NCI-H1092 treated with DMSO at 0.1 percent for 48 hours (cell line): ENCODE measurements around the gene SCAMP3.
"Not testable (repeated sequence)": the region's sequence is repeated elsewhere in the genome, so short reads cannot be mapped to it uniquely, and the experiment has no call there.

Experiments used
- DNase-seq: peaks from one replicate; lab custom pipeline; 2025; lab: John Stamatoyannopoulos, UW

Gene SCAMP3

GRCh38 chr1:155227261-155228095, 34.7 kb downstream of the SCAMP3 start:
- peak; percentile 100 for DNase-seq

DNA sequence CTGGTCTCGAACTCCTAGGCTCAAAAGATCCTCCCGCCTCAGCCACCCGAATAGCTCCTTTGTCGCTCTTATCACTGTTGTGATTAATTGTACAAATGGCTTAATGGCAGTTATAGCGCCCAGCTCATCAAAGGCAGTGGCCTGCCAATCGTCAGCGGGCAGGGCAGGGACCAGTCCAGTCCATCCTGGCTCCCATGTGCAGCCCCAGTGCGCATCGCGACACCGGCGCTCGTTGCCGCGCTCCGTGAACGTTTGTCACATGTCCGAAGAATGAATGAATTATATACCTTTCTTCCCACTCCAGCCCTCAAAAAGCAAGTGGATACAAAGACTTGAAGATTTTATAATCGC, 35.3 kb downstream of the SCAMP3 start:
- DNase-seq: peak; percentile 87

GRCh38 chr1:155226188-155226909, 35.8 kb downstream of the SCAMP3 start:
- peak; percentile 87 for DNase-seq

GRCh38 chr1:155225404-155225759, 36.8 kb downstream of the SCAMP3 start:
- DNase-seq: not testable (repeated sequence)

DNA sequence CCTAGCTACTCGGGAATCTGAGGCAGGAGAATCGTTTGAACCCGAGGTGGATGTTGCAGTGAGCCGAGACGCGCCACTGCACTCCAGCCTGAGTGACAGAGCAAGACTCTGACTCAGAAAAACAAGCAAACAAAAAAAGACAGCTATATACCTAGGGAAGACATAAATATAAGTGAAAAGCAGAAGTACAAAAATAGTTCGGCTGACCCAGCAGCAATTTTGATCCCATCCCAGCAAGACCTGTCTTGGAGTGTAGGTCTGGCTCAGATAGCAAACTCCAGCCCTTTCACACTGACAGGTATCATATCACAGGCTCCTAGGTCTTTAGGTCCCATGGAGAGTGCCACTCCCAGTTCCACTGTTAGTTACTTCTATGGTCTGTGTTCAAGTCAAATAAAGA, 39.1 kb downstream of the SCAMP3 start:
- DNase-seq: no peak

GRCh38 chr1:155220211-155220965, 41.8 kb downstream of the SCAMP3 start:
- DNase-seq: not testable (repeated sequence)

DNA sequence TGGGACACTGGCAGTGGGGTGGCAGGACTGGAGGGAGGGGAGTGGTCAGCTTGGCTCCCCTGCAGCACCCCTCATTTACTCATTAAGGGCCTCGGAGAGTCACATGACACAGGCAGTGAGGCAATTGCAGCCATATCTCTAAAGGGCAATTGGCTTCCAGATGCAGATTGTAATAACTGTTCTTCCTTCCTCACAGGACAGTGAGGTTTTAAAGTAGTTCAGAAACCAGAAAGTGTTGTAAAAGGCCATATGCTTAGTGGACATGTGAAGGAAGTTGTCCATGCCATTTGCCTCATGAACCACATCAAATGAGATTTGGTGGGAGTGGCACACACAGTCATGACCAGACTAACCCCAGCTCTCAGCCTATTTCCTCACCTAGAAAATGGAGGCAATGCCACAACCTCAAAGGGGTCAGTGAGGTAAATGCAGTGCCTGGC, 42.5 kb downstream of the SCAMP3 start:
- DNase-seq: no peak

DNA sequence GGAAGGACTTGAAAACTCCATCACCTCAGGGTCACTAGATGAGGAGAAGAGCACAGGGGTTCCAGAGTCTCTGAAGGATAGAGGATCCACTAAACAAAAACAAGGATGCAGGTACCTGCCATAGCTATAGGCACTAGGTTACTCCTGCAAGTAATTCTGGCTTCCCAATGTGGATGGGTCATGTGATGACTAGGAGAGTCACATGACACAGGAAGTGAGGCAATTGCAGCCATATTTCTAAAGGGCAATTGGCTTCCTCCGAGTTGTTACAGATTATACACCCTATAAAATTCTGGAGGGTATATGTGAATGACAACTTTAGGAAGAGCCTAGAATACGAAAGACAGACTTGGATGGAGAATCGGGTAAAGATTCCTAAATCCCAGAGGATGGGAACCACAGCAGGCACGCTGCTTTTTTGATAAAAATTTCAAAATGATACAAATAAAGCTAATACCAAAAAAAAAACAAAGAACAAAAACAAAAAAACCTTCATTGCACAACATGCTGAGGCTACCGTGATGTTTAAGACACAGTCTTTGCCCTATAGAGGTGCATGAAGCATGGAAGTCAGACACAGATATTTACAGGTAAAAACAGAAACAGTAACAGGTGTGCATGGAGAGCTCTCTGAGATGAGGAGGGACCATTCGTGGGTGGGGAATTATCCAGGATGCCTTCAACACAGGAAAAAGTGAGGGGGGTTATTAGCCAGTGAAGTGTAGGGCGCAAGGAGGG, 43.1 kb downstream of the SCAMP3 start:
- peak; percentile 6 for DNase-seq

DNA sequence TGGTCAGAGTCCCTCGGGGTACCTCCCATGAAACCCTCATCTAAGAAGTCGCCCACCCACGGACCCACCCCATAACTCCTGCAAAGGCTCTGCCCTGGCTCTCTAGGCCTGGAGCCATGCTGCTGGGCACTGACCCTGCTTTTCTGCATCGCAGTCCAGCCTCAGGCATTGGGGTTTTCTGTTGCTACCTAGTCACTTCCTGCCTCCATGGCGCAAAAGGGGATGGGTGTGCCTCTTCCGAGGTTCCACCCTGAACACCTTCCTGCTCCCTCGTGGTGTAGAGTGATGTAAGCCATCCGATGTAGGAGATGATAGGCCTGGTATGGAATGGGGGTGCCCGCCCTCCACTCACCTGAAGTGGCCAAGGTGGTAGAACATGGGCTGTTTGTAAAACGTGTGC, 47.5 kb downstream of the SCAMP3 start:
- DNase-seq: not testable (repeated sequence)

DNA sequence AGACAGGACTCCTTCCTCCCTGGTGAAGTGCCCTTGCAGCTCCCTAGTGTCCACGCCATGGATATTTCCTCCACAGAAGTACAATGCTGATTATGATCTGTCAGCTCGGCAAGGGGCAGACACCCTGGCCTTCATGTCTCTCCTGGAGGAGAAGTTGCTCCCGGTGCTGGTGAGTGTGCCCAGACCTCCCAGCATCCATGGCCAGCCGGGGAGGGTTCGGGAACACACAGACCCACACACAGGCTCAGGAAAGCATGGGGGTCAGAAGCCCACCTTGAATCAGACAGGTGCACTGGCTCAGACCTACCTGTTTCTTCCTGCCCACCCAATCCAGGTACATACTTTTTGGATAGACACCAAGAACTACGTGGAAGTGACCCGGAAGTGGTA, 50.1 kb downstream of the SCAMP3 start:
- not testable (repeated sequence) for DNase-seq

DNA sequence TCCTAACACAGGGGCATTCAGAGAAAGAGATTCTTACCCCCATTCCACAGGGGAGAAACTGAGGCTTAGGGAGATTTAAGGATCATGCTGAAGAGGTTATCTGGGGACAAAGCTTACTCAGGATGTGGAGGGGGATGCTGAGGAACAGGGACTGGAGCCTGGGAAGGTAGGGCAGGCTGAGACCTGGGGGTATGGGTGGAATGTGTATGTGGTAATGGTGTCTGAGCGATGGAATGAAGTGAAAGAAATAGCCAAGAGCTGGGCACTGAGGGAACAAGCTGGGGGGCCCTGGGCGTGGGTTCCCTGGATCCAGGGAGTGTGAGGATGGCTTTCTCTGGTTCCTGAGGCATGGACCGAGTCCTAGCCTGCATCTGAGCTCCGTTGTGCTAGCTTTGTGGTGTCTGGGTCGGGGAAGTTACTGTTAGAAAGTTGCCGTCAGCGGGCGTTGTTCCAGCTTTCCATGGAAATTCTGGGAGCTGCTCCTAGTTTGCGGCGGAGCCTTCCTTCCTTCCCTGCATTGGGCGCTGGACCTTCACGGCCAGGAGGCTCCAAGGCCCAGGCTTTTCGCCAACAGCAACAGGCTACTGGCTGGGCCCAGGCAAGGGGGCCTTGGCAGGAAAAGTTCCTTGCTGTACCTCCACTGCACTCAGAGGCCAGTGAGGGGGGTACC, 50.6 kb downstream of the SCAMP3 start:
- DNase-seq: not testable (repeated sequence)

DNA sequence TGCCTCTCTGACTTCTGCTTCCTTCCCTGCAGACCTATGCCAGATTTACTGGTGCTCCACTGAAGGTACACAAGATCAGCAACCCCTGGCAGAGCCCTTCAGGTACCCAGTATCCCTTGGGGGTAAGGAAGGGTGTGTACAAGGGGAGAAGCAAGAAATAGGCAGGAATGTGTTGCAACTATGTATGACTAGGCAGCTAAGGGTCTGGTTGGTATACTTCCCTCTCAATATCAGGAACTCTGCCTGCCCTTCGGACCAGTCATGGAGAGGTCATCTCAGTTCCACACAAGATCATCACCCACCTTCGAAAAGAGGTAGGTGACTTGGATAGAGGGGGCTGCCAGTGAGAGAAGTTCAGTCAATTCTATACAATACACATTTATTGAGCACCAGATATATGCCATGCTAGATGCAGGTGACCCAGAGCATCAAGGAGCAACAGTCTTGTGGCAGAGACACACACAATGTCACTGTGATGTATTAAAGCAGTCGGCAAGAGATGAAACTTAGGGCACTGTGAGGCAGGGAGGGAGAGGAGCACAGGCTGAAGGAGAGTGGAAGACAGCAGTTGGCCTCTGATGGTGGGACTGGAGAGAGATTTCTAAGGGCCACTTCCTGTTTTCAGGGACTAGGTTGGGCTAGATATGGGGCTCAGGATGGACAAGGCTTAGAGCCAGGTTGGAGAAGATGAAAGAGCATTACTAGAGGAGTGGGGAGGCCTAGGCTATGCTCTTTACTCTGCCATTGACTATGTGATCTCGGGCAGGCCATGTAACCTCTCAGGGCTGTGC, 51.7 kb downstream of the SCAMP3 start:
- no peak for DNase-seq

DNA sequence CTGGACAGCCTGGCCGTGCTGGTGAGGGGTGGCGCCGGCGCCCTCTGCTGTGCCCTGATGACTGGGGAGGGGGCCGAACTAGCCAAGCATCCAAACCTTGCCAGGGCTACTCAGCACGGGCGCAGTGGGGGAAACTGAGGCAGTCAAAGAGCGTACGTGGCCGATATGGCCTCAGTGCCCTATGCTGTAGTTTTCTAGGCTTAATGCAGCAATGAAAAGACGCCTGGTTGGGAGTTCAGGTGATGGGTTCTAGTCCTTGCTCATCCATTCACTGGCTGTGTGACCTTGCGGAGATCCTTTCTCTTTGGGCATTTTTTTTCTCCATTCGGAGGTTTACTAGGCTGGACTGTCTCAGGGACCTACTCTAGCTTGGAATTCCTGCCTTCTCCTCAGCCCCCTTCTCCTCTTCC, 52.8 kb downstream of the SCAMP3 start:
- no peak for DNase-seq

- peak; percentile 81 for DNase-seq
Observed at GRCh38 chr1:155208541-155209311, 53.4 kb downstream of the SCAMP3 start, which contains the start of gene MTX1. Gene MTX1, plus strand, starts transcription at chr1:155208695. Its CDS starts 110 bp downstream, at chr1:155208805.

GRCh38 chr1:155207806-155208540, 54.2 kb downstream of the SCAMP3 start, which contains the start of gene THBS3:
Gene THBS3, minus strand, starts transcription at chr1:155207897. Its CDS starts 21 bp downstream, at chr1:155207876.
- DNase-seq: peak; percentile 60

DNA sequence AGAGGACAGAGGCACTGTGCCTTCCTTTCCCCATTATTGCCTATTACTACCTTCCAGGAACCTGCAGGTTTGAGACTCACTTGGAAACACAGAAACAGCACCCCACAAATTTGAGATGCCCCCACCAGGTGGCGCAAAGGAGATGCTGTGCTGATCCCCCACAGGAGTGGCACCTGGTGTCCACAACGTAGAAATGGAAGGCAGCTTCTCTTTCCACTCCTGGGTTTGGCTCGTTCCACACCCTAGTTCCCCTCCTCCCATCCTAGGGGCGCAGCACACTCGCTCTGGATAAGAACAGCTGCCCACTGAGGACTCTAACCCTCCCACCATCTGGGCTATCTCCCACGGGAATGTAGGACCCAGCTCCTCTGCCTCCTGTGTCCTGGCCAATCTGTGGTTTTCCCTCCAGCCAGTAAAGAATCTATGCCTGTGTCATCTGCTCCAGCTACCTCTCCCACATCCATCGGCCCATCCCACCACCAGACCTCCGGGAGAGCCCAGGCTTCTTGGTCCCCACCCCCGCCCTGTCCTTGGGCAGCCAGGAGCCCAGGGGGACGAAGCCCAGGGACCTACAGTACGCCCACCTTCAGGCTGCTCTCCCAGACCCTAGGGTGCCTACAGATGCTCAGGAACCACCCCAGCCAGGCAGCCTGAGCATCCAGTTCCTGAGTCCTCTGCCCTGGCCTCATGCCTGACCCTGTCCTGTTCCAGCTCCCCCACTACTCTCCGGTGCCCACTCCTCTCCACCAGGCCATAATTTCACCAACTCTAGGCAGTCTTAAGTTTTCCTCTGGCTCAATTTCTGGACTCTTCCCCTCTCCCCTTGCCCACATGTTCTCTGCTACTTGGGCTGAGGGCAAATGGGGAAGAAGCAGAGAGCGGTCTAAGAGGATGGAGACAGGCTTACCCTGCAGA, 55.0 kb downstream of the SCAMP3 start:
- DNase-seq: peak; percentile 84
